Measurements from ENCODE around the gene LINC00305. TPM values are rescaled to one million over a fixed set of nuclear protein-coding genes. Genes with fewer than 3 reads are reported as not detected.
A peak's percentile ranks its signal among the peaks of the same experiment; 100 is the strongest.

The LINC00305 gene
- total RNA-seq, 1 donor from 2014 or later, result not detected

GRCh38 chr18:64110692-64111480 lies 38.0 kb downstream of the LINC00305 start:
- Mint-ChIP-seq H3K4me1 (ENCODE audit: low read depth, unreplicated experiment) (no peaks in the 10 kb centered on the region), H3K27me3 (ENCODE audit: unreplicated experiment) (peaks cover 3% of the 10 kb centered on the region), H3K9me3 (ENCODE audit: unreplicated experiment) (peaks cover 2% of the 10 kb centered on the region), H3K27ac (ENCODE audit: unreplicated experiment) (no peak overlapping the region), H3K4me3 (ENCODE audit: unreplicated experiment) (no peak overlapping the region), H3K36me3 (ENCODE audit: unreplicated experiment) (peaks cover 7% of the 10 kb centered on the region)
- DNase-seq, result no peak
- TF ChIP-seq CTCF (IDR thresholded peaks at IDR 0.05; ENCODE audit: partially characterized antibody, unreplicated experiment), result no peak

- Mint-ChIP-seq H3K27ac (ENCODE audit: unreplicated experiment) (no peak overlapping the region), H3K4me1 (ENCODE audit: low read depth, unreplicated experiment) (peaks cover 2% of the 10 kb centered on the region), H3K9me3 (ENCODE audit: unreplicated experiment) (no peaks in the 10 kb centered on the region), H3K27me3 (ENCODE audit: unreplicated experiment) (no peaks in the 10 kb centered on the region), H3K4me3 (ENCODE audit: unreplicated experiment) (no peak overlapping the region), H3K36me3 (ENCODE audit: unreplicated experiment) (no peaks in the 10 kb centered on the region)
- peak; percentile 24 for DNase-seq
- peak; percentile 41 for TF ChIP-seq CTCF (IDR thresholded peaks at IDR 0.05; ENCODE audit: partially characterized antibody, unreplicated experiment)
These were observed 44.9 kb downstream of the LINC00305 start for GRCh38 chr18:64103986-64104385.

GRCh38 chr18:64100116-64100922 lies 48.6 kb downstream of the LINC00305 start:
- H3K27me3 Mint-ChIP-seq (ENCODE audit: unreplicated experiment), result no peaks in the 10 kb centered on the region
- H3K27ac Mint-ChIP-seq (ENCODE audit: unreplicated experiment), result no peak overlapping the region
- peaks cover 2% of the 10 kb centered on the region for H3K4me1 Mint-ChIP-seq (ENCODE audit: low read depth, unreplicated experiment)
- DNase-seq, result no peak
- no peak overlapping the region for H3K4me3 Mint-ChIP-seq (ENCODE audit: unreplicated experiment)
- no peak for TF ChIP-seq CTCF (IDR thresholded peaks at IDR 0.05; ENCODE audit: partially characterized antibody, unreplicated experiment)
- H3K36me3 Mint-ChIP-seq (ENCODE audit: unreplicated experiment), result no peaks in the 10 kb centered on the region
- no peaks in the 10 kb centered on the region for H3K9me3 Mint-ChIP-seq (ENCODE audit: unreplicated experiment)

- DNase-seq, result no peak
- H3K36me3 Mint-ChIP-seq (ENCODE audit: unreplicated experiment), result no peaks in the 10 kb centered on the region
- H3K4me1 Mint-ChIP-seq (ENCODE audit: low read depth, unreplicated experiment), result peaks cover 2% of the 10 kb centered on the region
- H3K9me3 Mint-ChIP-seq (ENCODE audit: unreplicated experiment), result no peaks in the 10 kb centered on the region
- no peak overlapping the region for H3K27ac Mint-ChIP-seq (ENCODE audit: unreplicated experiment)
- H3K4me3 Mint-ChIP-seq (ENCODE audit: unreplicated experiment), result no peak overlapping the region
- no peak for TF ChIP-seq CTCF (IDR thresholded peaks at IDR 0.05; ENCODE audit: partially characterized antibody, unreplicated experiment)
- H3K27me3 Mint-ChIP-seq (ENCODE audit: unreplicated experiment), result no peaks in the 10 kb centered on the region
These were observed 49.6 kb downstream of the LINC00305 start for GRCh38 chr18:64099244-64099643.

- no peak for DNase-seq
- TF ChIP-seq CTCF (IDR thresholded peaks at IDR 0.05; ENCODE audit: partially characterized antibody, unreplicated experiment), result peak; percentile 28
- Mint-ChIP-seq H3K27ac (ENCODE audit: unreplicated experiment) (no peak overlapping the region), H3K4me1 (ENCODE audit: low read depth, unreplicated experiment) (peaks cover 2% of the 10 kb centered on the region), H3K36me3 (ENCODE audit: unreplicated experiment) (no peaks in the 10 kb centered on the region), H3K4me3 (ENCODE audit: unreplicated experiment) (no peak overlapping the region), H3K27me3 (ENCODE audit: unreplicated experiment) (no peaks in the 10 kb centered on the region), H3K9me3 (ENCODE audit: unreplicated experiment) (no peaks in the 10 kb centered on the region)
These were observed 51.4 kb downstream of the LINC00305 start for GRCh38 chr18:64097497-64097896.

All from glutamatergic neuron (in vitro differentiated cells).